HG02798 (cell line): ENCODE measurements around the gene ARL4A.

Experiments
- ATAC-seq: cut with Tn5 transposase; IDR thresholded peaks from one replicate; pipeline ENCODE4 v1.9.1; 2021; ENCODE audit warnings: mild to moderate bottlenecking; ENCODE audit not compliant: unreplicated experiment, poor library complexity

The ARL4A gene

DNA sequence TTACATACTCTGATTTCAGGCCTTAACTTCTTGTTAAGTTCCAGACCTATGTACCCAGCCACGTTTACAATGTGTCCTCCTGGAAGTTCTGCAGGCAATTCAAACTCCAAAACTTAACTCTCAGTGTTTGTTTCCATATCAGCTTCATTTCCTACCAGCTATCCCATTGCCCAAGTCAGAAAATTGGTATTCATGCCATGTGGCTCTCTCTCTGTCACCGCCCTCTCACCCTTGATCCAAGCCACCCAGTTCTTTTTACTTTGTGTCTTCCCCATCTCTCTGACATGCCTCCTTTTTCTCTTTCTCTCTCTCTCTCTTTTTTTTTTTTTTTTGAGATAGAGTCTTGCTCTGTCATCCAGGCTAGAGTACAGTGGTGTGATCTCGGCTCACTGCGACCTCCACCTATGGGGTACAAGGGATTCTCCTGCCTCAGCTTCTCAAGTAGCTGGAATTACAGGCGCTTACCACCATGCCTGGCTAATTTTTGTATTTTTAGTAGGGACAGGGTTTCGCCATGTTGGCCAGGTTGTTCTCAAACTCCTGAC lies 33.9 kb downstream of the ARL4A start:
- no peak for ATAC-seq

- ATAC-seq, result no peak
Measured at GRCh38 chr7:12722136-12722535, 34.7 kb downstream of the ARL4A start.

DNA sequence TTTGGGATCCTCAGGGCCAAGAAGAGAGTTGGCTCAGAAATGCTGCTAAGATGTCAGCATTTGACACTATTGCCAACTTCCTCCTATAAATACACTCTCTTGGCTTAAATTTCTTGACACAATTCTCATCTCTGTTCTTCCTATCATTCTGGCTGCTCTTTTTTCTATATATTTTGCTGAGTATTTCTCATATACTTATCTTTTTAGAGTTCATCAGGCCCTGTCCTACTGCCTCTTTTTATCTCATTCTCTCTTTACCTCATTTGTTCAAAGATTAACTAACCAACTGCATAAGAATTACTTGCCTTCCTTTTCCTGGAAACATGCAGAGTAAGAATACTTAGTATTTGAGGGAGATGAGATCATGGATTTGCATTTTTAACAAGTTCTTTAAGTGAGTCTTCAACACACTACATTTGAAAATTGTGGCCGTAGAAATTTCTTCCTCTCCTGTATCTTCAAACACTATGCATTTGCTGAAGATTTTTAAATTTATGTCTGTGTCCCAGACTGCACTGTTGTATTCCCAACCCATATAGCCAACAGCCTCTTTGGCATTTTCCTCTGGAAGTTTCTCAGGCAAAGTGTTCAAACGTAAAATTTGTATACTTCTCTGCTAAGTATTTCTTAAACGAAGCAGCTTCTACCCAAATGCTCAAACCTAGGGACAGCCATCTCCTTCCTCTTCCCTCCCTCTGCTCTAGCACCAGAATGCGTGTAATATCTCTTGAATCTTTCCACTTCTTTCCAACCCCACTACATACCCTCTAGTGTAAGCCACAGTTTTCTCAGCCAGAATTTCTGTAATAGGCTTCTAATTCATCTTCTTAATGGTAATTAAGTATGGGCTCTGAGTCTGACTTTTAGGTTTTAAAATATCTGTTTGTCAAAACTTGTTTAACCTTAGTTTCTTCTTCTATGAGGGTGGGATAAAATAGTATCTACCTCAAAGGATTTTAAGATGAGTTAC lies 35.5 kb downstream of the ARL4A start:
- no peak for ATAC-seq

- no peak for ATAC-seq
Measured at GRCh38 chr7:12725575-12726316, 38.3 kb downstream of the ARL4A start.

DNA sequence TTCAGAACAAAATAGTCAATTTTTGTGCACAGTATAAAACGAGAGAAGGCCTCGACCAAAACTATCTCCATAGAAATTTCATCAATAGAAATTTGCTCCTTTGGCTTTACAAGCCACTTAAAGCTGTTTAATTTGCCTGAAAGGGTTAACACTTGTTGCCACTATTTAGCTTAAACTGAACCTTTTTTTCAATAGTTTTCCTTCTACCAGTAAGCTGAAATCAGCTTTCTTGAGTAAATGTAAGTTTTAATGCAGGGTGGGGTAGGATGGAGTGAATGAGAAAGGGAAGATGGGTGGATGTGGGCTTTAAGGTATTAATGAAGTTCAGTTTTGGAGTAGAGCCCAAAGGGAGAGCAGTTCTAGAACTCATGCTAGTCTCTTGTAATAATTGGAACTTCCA lies 39.5 kb downstream of the ARL4A start:
- ATAC-seq, result no peak

GRCh38 chr7:12727455-12728191 lies 40.2 kb downstream of the ARL4A start:
- no peak for ATAC-seq

- no peak for ATAC-seq
Measured at GRCh38 chr7:12728192-12728538, 40.7 kb downstream of the ARL4A start.

GRCh38 chr7:12729112-12729511 lies 41.7 kb downstream of the ARL4A start:
- ATAC-seq, result no peak

DNA sequence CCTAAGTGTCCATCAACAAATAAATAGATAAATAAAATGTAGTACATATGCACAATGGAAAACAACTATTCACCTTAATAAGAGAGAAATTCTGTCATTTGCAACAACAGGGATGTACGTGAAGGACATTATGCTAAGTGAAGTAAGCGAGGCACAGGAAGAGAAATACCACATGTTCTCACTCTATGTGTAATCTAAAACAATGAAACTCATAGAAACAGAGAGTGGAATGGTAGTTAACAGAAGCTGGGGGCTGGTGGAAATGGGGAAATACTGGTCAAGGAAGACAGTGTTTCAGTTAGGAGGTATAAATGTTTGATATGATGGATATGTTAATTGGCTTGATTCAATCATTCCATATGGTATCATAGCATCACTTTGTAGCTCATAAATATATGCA lies 43.1 kb downstream of the ARL4A start:
- no peak for ATAC-seq

- peak; percentile 30 for ATAC-seq
Measured at GRCh38 chr7:12731214-12731656, 43.8 kb downstream of the ARL4A start.

- ATAC-seq, result no peak
Measured at GRCh38 chr7:12731775-12732174, 44.3 kb downstream of the ARL4A start.

DNA sequence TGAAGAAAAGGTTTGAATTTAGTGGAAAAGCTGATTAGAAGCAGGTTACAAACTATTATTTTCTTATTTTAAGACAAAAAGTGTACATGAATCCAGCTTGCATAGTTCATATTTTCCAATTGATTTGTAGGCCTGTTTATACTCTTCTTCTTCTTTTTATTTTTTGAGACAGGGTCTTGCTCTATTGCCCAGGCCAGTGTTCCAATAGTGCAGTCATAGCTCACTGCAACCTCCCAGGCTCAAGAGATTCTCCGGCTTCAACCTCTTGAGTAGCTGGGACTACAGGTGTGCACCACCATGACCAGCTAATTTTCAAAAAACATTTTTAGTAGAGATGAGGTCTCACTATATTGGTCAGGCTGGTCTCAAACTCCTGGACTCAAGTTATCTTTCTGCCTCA lies 45.0 kb downstream of the ARL4A start:
- ATAC-seq, result no peak

DNA sequence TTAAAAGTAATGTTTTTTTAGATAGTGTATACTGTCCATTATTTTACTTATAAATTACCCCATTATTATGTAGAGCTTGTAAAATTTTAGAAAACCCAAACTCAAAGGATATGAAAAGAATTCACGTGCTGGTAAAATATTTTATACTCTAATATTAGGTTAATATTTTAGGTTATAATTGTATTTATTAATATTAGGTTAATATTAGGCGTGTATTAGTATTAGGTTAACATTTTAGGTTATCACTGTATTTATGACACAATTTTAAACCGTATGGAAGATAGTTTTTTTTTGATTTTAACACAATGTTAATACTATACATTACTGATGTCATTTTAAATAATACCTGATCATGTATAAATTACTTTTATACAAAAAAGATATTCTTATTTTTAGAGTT lies 48.5 kb downstream of the ARL4A start:
- ATAC-seq, result no peak

DNA sequence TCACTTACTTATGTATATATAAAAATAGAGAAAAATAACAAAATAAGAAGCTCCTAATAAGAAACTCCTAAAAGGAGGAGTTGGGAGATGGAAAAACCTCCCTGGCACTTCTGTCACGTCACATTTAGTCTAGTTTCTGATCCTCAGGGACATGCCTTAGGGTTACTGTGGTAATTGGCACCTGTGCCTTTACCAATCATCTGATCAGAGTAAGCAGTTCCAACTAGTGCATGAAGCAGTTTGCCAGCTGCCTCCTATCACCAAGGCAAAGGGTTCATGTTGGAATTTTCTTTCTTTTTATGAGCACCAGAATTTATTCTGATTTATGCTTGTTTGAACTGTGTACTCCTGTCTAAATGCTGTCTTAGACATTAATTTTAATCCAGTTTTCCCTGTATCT lies 49.9 kb downstream of the ARL4A start:
- ATAC-seq, result no peak

DNA sequence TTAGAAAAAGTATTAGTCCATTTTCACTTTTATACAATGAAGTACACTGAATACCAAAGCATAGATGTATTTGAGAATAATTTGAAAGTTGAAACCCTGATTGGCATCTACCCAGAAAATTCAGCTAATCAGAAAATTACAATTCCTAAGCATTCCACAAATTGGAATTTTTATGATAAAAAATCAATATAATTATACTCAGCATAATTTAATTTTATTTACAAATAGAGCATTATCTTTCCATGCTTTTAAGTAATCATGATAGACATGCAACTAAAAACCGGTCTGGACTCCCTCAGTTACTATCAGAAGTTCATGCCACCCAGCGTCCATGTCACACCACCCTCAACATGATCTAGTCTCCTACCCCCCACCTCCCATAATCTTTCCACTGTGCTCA lies 50.4 kb downstream of the ARL4A start:
- no peak for ATAC-seq

DNA sequence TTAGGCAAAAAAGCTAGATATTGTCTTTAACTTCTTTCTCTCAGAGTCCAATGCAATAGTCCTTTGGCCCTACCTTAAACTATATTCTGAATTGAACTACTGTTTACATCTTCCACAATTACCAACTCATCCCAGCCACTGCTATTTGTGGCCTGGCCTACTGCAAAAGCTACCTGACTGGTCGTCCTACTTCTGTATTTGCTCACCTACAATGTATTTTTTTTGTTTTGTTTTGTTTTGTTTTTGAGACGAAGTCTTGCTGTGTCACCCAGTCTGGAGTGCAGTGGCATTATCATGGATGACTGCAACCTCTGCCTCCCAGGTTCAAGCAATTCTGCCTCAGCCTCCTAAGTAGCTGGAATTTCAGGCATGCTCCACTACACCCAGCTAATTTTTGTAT lies 51.2 kb downstream of the ARL4A start:
- no peak for ATAC-seq
